A549 (cell line): ENCODE measurements around the gene AQP7.
"Not testable (repeated sequence)": the region's sequence is repeated elsewhere in the genome, so short reads cannot be mapped to it uniquely, and the experiment has no call there.

Source experiments
- CTCF ChIP-seq: fragments of >200 bp; sonication (Bioruptor Twin); formaldehyde crosslinking; IDR thresholded peaks from 3 replicates; pipeline ENCODE4 v1.5.1; 2016
- MYC ChIP-seq: IDR thresholded peaks from 2 replicates; pipeline ENCODE4 v1.6.1; 2012; ENCODE audit warnings: mild to moderate bottlenecking, inconsistent platforms, low read length, improper control_type of control experiment, borderline replicate concordance
- RFX5 ChIP-seq: fragments of 450-650 bp; IDR thresholded peaks from 2 replicates; pipeline ENCODE4 v1.7.1; 2014; ENCODE audit warnings: antibody characterized with exemption, mild to moderate bottlenecking, moderate library complexity

- TF ChIP-seq MYC, CTCF, RFX5: not testable (repeated sequence)
These were observed 559 bp downstream of the AQP7 start for GRCh38 chr9:33401809-33402208.
